HEK293 (cell line): Measurements from ENCODE around the gene OR13H1.

Experiments
- CTCF ChIP-seq: fragments of 450-650 bp; formaldehyde crosslinking; IDR thresholded peaks from 2 replicates; pipeline ENCODE4 v1.5.1; 2016; ENCODE audit warnings: missing biosample characterization, missing genetic modification characterization
- MEIS1 ChIP-seq: sonication (generic); formaldehyde crosslinking; IDR thresholded peaks from 2 replicates; pipeline ENCODE4 v1.8.1; 2022; ENCODE audit warnings: missing genetic modification reagents, mild to moderate bottlenecking, borderline replicate concordance
- ZBTB21 ChIP-seq: fragments of 450-650 bp; formaldehyde crosslinking; IDR thresholded peaks from 2 replicates; pipeline ENCODE4 v1.5.1; 2017; ENCODE audit warnings: missing biosample characterization, missing genetic modification characterization
- ZNF423 ChIP-seq: fragments of 450-650 bp; formaldehyde crosslinking; IDR thresholded peaks from 2 replicates; pipeline ENCODE4 v1.5.1; 2016; ENCODE audit warnings: missing biosample characterization, missing genetic modification characterization
- ZNF561 ChIP-seq: fragments of 450-650 bp; IDR thresholded peaks from 2 replicates; pipeline ENCODE4 v1.5.1; 2018; ENCODE audit warnings: missing biosample characterization, missing genetic modification characterization, borderline replicate concordance
- ZNF596 ChIP-seq: fragments of 450-650 bp; IDR thresholded peaks from 2 replicates; pipeline ENCODE4 v1.5.0; 2018; ENCODE audit warnings: missing biosample characterization, mild to moderate bottlenecking, missing genetic modification characterization, moderate library complexity
- ZNF660 ChIP-seq: fragments of 450-650 bp; IDR thresholded peaks from 2 replicates; pipeline ENCODE4 v1.5.1; 2018; ENCODE audit warnings: missing biosample characterization, mild to moderate bottlenecking, missing genetic modification characterization
- ZSCAN18 ChIP-seq: fragments of 450-650 bp; formaldehyde crosslinking; IDR thresholded peaks from 2 replicates; pipeline ENCODE4 v1.5.1; 2016; ENCODE audit warnings: missing biosample characterization, missing genetic modification characterization

- TF ChIP-seq CTCF (tag by site-specific recombination) (no peak), ZNF596 (no peak), MEIS1 (CRISPR knock-in tag) (no peak), ZNF660 (no peak), ZNF561 (no peak), ZSCAN18 (tag by site-specific recombination) (no peak), ZBTB21 (tag by site-specific recombination) (no peak), ZNF423 (no peak)
These were observed 5.1 kb downstream of the OR13H1 start for GRCh38 chrX:131549011-131549410.
